ENCODE results near the gene ZNF195.
"Not testable (repeated sequence)": the region's sequence is repeated elsewhere in the genome, so short reads cannot be mapped to it uniquely, and the experiment has no call there.

The ZNF195 gene

DNA sequence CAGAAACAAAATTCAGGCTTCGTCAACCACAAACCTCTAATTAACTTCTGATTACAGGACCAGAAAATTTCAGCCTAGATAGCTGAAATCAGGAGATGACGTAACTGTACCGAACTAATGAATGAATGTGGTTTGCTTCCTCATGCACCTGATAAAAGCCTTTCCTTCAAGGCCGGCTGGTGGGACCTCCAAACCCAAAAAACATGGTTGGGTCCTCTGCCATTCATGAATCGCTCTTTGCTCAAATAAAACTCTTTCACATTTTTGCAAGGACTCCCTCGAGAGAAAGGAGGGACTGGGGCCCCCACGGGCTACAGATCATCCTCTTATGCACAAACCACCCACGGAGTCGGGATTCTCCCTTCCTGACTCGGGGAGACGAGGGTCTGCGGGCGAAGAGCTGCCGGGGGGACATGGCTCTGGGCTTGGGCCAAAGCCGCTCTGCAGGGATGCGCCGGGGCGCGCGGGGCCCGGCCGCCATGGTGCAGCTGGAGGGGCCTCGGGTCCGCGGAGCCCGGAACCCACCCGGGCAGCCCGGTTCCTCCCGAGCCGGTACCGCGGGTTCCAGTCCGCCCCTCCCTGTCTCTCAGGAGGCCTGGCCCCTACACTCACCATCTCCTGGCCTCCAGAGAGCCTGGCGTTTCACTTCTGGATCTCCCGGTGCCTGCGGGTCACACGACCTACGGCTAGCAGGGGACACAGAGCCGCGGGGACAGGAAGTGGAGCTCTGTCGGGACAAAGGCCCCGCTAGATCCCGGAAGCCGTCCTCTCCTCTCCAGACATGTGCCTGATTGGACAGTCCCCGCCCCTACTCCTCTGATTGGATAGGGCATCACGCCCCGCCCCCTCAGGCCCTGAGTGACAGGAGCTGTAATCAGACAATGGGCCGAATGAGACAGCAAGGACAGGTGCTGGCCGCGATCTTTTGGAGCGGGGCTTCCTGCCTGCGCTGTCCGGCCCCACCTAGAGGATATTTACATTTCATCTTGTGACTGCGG is at the start of gene ZNF195:
Gene ZNF195 (minus strand): TSS at position 721 of the 998 bp plus-strand sequence. CDS start 106 bp downstream, at position 615.
- in situ Hi-C loops (cut with MboI; ENCODE audit: low sequenced_read_pairs), result no loop called here

DNA sequence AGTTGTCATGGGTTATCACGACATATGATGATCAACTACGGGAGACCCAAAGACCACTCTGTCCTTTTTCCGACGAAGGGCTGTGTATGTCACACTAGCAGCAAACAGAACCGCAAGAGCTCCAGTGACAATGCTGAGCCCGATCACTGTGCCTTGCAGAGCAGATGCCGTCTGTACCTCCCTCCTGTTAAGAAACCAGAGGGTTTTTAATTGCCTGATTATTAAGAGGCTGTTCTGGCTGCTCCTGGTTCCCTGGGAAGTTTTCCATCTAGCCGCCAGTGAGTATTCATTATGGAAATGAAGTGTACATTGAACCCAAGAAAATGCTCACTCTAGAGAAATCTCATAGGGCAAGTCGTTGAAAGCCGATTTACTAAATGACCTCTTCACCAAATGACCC is 49.1 kb upstream of the ZNF195 start:
- in situ Hi-C loops (cut with MboI; ENCODE audit: low sequenced_read_pairs), result not testable (repeated sequence)

- in situ Hi-C loops (cut with MboI; ENCODE audit: low sequenced_read_pairs), result not testable (repeated sequence)
These were observed 47.6 kb upstream of the ZNF195 start for GRCh38 chr11:3426541-3426940.

- in situ Hi-C loops (cut with MboI; ENCODE audit: low sequenced_read_pairs), result not testable (repeated sequence)
These were observed 45.0 kb upstream of the ZNF195 start for GRCh38 chr11:3423928-3424327.

DNA sequence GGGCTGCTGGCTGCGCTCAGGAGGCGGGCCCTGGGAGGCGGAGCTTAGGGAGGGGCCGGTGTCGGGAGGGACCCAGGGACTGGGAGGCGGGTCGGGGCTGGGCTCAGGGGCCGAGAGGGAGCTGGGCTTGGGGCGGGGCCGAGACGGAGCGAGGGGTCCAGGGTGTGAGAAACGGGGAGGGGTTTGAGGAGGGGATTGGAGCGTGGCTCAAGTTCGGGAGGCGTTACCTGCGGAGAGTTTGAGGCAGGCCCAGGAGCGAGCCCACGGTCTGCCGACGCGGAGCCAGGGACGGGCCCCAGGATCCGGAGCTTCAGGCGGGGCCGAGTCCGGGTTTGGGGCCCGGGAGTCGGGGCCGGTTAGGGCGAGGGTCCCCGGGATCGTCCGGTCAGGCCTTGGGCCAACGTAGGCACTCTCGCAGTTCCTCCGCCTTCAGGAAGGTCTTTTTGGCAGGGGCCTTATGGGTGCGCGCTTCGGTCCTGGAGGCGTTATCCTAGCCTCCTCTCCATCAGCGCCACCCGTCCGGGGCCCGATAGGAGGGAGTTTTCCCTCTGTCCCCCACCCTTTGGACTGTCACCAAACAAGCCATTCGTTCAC is 44.3 kb upstream of the ZNF195 start:
- in situ Hi-C loops (cut with MboI; ENCODE audit: low sequenced_read_pairs), result not testable (repeated sequence)

DNA sequence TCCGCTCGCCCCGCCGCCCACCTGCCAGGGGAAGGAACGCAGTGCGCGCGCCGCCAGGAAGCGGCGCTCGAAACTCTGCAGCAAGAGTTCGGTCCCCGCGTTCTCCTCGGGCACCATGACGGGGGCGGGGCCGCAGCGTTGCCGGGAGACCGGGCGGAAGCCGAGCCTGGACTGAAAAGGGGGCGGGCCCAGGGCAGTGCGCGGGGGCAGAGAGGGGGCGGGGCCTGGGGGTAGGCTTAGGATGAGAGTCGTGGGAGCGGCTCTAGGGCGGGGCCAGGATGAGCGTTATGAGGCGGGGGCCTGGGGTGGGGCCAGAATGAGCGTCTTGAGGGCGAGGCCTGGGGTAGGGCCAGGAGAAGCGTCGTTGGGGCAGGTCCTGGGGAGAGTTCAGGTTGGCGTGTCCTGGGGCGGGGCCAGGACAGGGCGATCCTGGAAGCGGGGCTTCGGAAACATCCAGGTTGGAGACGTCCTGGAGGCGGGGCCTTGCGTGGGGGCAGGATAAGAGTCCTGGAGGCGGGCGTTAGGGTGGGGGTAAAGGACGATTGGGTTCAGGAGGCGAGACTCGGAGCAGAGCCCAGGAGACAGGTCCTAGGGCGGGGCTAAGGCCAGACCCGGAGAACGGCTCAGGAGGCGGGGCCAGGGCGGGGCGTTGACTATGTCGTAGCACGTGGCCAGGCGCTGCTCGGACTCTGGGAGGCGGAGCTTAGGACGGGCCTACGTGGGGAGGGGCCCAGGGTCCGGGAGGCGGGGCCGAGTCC is 43.6 kb upstream of the ZNF195 start:
- in situ Hi-C loops (cut with MboI; ENCODE audit: low sequenced_read_pairs), result not testable (repeated sequence)

- in situ Hi-C loops (cut with MboI; ENCODE audit: low sequenced_read_pairs), result not testable (repeated sequence)
These were observed 42.8 kb upstream of the ZNF195 start for GRCh38 chr11:3421608-3422379.

DNA sequence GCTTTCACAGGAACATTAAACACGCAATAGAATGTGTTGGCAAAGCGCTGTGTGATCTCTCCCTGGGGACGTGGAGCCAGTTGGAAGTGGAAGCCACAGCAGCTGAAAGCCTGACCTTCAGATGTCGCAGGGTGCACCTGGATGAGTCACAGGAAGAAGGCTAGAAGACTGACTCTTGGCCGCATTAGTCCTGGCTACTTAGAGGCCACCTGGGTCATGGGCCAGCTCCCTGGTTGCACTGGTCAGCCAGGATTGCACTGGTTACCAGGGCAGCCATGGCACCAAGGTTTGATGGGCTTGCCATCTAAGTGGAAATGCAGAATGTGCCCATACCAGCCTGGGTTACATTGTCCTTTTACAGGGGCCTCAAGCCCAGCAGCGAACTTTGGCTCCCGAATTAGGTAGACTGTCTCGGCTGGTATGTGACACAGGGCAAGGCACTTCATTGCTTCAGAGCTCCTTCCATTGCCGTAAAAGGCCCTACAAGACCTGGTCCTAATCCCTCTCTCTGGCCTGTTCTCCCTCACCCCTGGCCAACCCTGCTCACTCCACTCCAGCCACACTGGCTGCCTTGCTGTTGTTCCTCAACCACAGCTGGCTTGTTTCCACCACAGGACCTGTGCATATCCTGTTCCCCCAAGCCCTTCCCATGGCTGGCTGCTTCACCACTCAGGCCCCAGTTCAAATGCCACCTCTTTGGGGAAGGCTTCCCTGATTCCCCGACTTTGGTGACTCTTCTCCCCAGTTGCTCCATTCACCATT is 41.5 kb upstream of the ZNF195 start:
- in situ Hi-C loops (cut with MboI; ENCODE audit: low sequenced_read_pairs), result not testable (repeated sequence)

- in situ Hi-C loops (cut with MboI; ENCODE audit: low sequenced_read_pairs), result not testable (repeated sequence)
These were observed 40.5 kb upstream of the ZNF195 start for GRCh38 chr11:3419496-3419895.

DNA sequence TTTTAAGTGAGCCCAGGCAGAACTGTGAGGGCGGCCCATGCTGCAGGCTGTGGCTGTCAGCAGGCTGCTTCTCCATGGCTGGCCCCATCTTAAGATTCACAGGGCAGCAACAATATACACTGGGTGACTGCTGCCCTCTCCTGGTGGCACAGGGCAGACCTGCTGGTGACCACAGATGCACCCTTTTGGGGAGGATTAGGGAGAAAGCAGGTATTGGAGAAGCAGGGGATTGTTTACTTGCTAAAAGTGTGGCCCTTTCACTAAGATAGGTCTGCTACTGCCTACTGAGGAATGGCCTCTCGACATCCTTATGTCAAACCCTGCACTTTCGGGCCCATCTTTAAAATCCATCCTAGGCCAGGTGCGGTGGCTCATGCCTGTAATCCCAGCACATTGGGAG is 38.1 kb upstream of the ZNF195 start:
- in situ Hi-C loops (cut with MboI; ENCODE audit: low sequenced_read_pairs), result not testable (repeated sequence)

GRCh38 chr11:3415301-3415700 is 36.4 kb upstream of the ZNF195 start:
- in situ Hi-C loops (cut with MboI; ENCODE audit: low sequenced_read_pairs), result not testable (repeated sequence)

DNA sequence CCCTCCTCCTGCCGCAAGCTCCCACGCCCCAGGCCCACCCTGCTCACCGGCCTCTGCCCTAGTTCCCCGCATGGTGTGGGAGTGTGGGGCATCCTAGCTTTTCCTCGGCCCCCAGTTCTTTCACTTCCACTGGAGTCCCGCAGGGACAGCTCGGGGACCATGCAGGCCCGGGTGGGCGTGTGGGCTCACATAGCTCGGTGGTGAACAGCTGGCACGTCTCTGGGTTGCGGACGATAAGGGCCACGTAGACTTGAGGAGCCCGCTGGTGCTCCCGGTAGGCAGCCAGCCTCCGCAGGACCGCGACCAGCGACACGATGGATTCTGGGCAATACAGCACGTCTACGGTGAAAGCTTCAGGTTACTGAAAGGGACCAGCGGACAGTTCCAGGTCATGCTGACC is 34.7 kb upstream of the ZNF195 start:
- in situ Hi-C loops (cut with MboI; ENCODE audit: low sequenced_read_pairs), result not testable (repeated sequence)

DNA sequence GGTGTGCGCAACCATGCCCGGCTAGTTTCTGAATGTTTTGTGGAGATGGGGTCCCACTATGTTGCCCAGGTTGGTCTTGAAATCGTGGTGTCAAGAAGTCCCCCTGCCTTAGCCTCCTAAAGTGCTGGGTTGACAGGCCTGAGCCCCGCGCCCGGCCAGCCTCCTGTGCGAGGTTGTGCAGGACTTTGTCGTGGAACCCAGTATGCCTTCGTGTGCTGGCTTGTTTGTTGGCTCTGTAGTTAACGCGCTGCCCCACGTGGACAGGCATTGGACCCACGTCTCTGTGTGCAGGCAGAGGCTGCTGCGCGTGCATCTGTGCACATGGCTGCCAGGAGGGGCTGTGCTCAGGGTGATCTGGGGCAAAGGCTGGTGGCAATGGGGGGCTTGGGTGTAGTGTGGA is 33.9 kb upstream of the ZNF195 start:
- in situ Hi-C loops (cut with MboI; ENCODE audit: low sequenced_read_pairs), result no loop called here

DNA sequence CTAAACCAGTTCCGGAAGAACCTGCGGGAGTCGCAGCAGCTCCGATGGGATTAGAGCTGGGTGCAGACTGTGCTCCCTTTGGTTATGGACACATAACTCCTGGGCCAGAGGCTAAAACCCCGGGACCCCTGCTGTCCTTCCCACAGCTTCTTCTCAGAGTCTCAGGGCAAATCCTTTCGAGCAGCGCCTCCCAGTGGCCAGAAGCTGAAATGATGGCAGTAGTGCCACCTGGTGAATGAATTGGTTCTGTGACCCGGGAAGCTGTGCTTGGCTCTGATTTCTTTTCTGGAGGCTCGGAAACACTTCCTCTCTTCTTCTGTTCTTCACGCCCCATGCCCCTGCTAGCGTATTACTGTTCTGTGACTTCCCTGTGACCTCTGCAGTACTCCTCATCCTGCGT is 29.8 kb upstream of the ZNF195 start:
- in situ Hi-C loops (cut with MboI; ENCODE audit: low sequenced_read_pairs), result not testable (repeated sequence)

DNA sequence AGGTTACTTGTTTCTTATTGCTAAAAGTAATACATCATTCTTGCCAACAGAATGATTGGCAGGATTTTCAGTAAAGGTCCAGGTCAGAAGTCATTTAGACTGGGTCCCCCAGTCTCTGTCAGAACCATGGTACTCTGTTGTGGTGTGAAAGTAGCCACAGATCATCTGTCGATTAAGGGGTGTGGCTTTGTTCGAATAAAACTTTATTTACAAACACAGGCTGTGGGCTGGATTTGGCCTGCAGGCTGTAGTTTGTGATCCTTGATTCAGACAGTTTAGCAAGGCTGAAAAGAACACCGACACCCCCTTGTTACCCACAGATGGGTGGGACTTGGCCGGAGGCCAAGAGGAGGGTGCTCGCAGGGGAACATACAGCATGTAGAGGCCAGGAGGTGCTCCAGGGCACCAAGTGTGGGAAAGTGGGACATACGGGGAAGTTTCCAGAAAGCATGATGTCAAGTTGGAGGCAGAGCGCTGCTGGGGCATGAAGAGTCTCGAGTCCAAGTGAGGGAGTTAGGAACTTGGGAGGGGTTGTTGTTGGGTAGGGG is 29.2 kb upstream of the ZNF195 start:
- in situ Hi-C loops (cut with MboI; ENCODE audit: low sequenced_read_pairs), result not testable (repeated sequence)

DNA sequence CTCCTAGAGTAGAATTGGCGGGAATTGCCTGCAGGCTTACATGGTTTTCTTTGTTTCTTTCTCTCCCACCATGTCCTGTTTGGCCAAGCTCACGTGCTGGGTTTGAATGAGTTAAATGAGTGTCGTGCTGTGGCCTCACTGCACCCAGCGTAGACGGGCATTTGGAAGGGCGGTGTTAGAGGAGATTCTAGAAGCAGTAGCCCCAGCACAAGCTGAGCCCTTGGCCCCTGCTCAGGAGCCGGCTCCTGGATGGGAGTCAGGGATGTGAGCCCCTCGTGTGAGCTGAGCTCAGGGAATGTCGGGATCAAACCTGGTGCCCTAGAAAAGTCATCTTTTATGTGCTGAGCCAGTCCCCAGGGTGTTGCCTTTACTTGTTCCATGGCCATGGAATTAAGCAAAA is 28.0 kb upstream of the ZNF195 start:
- in situ Hi-C loops (cut with MboI; ENCODE audit: low sequenced_read_pairs), result not testable (repeated sequence)

GRCh38 chr11:3406223-3406875 is 27.4 kb upstream of the ZNF195 start:
- in situ Hi-C loops (cut with MboI; ENCODE audit: low sequenced_read_pairs), result not testable (repeated sequence)

- in situ Hi-C loops (cut with MboI; ENCODE audit: low sequenced_read_pairs), result not testable (repeated sequence)
These were observed 25.4 kb upstream of the ZNF195 start for GRCh38 chr11:3404076-3404925.
